ENCODE results near the gene ZBTB20. TPM values are rescaled to one million over a fixed set of nuclear protein-coding genes. Genes with fewer than 3 reads are reported as not detected.

The ZBTB20 gene
- total RNA-seq, 1 donor from 2014 or later = 3.9 TPM

DNA sequence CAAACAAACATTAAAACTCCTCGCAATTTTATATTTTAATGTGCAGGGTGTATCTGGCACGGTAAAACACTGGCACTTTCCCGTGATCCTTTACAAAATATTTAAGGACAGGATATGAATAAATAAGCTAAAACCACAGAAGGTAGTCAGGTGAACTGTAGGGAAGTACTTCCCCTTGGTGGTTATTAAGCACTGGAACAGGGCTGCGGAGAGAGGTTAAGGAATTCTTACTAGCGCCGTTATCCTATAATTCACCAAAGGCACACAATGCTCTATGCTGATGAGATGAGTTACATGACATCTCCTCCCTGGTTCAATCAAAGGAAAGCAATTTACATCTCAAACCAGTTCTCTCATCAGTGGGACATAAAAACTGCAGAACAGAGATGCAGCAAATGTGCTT is 289.8 kb downstream of the ZBTB20 start:
- H3K4me3 ChIP-seq (ENCODE audit: low read depth, low read length) = no peak overlapping the region
- FAIRE-seq (no peak), DNase-seq (ENCODE audit: low read depth) (no peak)
- H3K36me3 ChIP-seq (ENCODE audit: control insufficient read depth, insufficient read depth, low read length) = no peaks in the 10 kb centered on the region
- no peaks in the 10 kb centered on the region for H3K27me3 ChIP-seq (ENCODE audit: control insufficient read depth, insufficient read depth, low read length)
- TF ChIP-seq, protein P1, sequence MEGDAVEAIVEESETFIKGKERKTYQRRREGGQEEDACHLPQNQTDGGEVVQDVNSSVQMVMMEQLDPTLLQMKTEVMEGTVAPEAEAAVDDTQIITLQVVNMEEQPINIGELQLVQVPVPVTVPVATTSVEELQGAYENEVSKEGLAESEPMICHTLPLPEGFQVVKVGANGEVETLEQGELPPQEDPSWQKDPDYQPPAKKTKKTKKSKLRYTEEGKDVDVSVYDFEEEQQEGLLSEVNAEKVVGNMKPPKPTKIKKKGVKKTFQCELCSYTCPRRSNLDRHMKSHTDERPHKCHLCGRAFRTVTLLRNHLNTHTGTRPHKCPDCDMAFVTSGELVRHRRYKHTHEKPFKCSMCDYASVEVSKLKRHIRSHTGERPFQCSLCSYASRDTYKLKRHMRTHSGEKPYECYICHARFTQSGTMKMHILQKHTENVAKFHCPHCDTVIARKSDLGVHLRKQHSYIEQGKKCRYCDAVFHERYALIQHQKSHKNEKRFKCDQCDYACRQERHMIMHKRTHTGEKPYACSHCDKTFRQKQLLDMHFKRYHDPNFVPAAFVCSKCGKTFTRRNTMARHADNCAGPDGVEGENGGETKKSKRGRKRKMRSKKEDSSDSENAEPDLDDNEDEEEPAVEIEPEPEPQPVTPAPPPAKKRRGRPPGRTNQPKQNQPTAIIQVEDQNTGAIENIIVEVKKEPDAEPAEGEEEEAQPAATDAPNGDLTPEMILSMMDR (IDR thresholded peaks at IDR 0.05; ENCODE audit: insufficient read depth, low read length, severe bottlenecking) = no peak

DNA sequence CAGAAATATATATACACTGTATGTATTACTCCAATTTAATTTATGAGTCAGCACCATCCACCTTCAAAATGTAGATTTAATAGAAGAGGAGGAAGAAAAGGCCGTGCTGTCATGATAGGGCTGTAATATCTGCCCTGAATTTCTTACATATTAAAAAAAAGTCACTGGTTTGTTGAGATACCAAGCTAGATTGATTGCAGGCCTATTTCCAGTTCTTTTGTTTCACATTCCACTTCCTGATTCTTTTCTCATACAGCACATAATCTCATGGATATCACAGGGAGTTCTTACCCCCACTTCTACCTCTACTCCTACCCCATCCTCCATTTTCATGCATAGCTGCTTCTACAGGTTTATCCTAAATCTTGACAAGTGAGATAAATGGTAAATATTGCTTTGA is 290.3 kb downstream of the ZBTB20 start:
- Histone ChIP-seq H3K4me3 (ENCODE audit: low read depth, low read length) (no peak overlapping the region), H3K27me3 (ENCODE audit: control insufficient read depth, insufficient read depth, low read length) (no peaks in the 10 kb centered on the region), H3K36me3 (ENCODE audit: control insufficient read depth, insufficient read depth, low read length) (no peaks in the 10 kb centered on the region)
- FAIRE-seq = no peak
- TF ChIP-seq, protein P1 (IDR thresholded peaks at IDR 0.05; ENCODE audit: insufficient read depth, low read length, severe bottlenecking) = no peak
- no peak for DNase-seq (ENCODE audit: low read depth)

DNA sequence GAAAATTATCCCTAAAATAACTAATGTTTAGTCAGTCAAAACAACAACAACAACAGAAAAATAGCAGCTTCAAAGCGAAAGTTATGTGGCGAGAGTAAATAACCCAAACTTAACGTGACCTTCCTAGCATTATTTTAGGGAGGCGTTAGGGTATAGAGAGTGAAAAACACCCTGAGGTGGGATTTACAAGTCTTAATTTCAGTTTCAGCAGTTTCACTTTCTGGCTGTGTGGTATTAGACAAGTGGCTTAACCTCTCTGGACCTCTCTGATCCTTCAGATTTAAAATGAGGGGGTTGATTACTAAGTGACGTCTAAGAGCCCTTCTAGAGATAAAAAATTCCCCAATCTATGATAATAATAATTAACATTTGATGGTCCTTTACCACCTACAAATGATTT is 291.2 kb downstream of the ZBTB20 start:
- FAIRE-seq = no peak

DNA sequence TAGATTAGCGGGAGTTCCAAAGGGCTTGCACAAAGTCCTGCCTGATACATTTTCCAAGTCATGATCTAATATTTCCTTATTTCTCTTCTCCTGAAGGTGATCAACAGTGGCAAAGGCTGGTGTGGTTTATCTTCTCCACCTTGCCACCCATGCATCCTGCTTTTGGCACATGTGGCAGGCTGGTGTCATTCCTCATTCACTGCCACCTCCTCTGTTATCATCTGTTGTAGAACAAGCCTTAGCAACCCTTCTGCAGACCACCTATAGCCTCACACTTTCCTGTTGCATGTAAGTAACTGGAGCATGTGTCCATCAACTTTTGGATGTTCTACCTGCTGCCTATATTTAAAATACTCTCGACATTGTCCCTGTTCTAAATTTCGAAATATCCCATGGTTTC is 294.1 kb downstream of the ZBTB20 start:
- Histone ChIP-seq H3K27me3 (ENCODE audit: control insufficient read depth, insufficient read depth, low read length) (no peaks in the 10 kb centered on the region), H3K4me3 (ENCODE audit: low read depth, low read length) (no peak overlapping the region), H3K36me3 (ENCODE audit: control insufficient read depth, insufficient read depth, low read length) (no peaks in the 10 kb centered on the region)
- DNase-seq (ENCODE audit: low read depth) (no peak), FAIRE-seq (no peak)
- TF ChIP-seq, protein P1 (IDR thresholded peaks at IDR 0.05; ENCODE audit: insufficient read depth, low read length, severe bottlenecking) = no peak

More for the DNA sequence above, 291.2 kb downstream of the ZBTB20 start:
- Histone ChIP-seq H3K27me3 (ENCODE audit: control insufficient read depth, insufficient read depth, low read length) (no peaks in the 10 kb centered on the region), H3K4me3 (ENCODE audit: low read depth, low read length) (no peak overlapping the region), H3K36me3 (ENCODE audit: control insufficient read depth, insufficient read depth, low read length) (no peaks in the 10 kb centered on the region)
- TF ChIP-seq, protein P1 (IDR thresholded peaks at IDR 0.05; ENCODE audit: insufficient read depth, low read length, severe bottlenecking) = no peak
- no peak for DNase-seq (ENCODE audit: low read depth)

DNA sequence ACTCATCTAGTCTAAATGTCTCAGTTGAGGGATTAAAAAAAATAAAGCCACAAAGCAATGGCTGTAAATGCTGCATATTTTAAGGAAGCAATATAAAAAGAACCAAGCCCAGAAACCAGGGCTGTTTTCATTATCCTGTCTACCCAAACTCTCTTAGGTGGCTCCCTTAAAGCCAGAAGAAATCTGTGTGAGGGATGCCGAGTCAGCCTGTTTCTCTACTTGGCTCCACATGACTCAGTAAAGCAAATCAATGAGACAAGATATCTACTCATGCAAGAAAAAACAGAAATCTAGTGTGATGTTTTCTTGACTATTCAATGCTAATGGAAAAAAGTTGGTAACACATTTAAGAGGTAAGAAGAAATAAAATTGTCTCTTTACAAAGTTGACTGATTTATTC is 296.2 kb downstream of the ZBTB20 start:
- no peak overlapping the region for H3K4me3 ChIP-seq (ENCODE audit: low read depth, low read length)
- no peaks in the 10 kb centered on the region for H3K27me3 ChIP-seq (ENCODE audit: control insufficient read depth, insufficient read depth, low read length)
- DNase-seq (ENCODE audit: low read depth) (peak; percentile 35), FAIRE-seq (no peak)
- no peaks in the 10 kb centered on the region for H3K36me3 ChIP-seq (ENCODE audit: control insufficient read depth, insufficient read depth, low read length)
- TF ChIP-seq, protein P1 (IDR thresholded peaks at IDR 0.05; ENCODE audit: insufficient read depth, low read length, severe bottlenecking) = no peak

DNA sequence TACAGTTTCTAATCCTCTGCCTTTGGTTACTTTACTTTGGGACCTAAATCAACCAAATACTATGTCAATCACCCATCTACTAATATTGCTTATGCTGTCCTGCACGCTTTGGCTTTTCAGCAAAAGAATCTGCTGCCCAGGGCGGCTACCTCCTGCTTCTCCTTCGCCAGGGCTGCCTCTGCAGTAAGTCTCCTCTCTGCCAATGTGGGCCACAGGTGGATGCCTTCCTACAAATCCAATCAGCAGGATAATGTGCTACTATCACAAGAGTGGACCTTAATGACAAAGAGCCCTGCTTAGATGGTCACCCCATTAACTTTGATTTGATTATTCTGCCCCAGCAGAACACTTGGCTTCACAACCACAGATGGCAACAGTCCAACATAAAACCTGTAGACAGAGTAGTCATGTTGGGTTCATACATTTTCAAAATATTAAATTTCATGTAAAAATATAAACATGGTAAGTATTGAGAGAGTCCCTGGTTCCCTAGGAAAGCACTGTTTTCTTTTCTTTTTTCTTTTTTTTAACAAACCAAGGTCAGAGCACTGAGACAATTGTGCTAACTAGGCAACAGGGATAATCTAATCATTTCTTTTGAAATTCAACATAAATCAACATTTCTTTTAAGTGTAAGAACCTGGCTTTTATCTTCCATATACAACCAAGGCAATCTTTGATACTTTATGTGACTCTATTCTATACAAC is 298.3 kb downstream of the ZBTB20 start:
- FAIRE-seq = no peak
- TF ChIP-seq, protein P1 (IDR thresholded peaks at IDR 0.05; ENCODE audit: insufficient read depth, low read length, severe bottlenecking) = no peak

More for the DNA sequence above, 298.3 kb downstream of the ZBTB20 start:
- DNase-seq (ENCODE audit: low read depth) = no peak
- Histone ChIP-seq H3K36me3 (ENCODE audit: control insufficient read depth, insufficient read depth, low read length) (no peaks in the 10 kb centered on the region), H3K4me3 (ENCODE audit: low read depth, low read length) (no peak overlapping the region), H3K27me3 (ENCODE audit: control insufficient read depth, insufficient read depth, low read length) (no peaks in the 10 kb centered on the region)
